Glutamatergic neuron (in vitro differentiated cells): Measurements from ENCODE around the gene CEP112. TPM values are rescaled to one million over a fixed set of nuclear protein-coding genes. Genes with fewer than 3 reads are reported as not detected.

Experiments used
- DNase-seq: peaks from one replicate; pipeline ENCODE4 v3.0.0; 2022
- H3K27ac Mint-ChIP-seq: one replicate; pipeline ENCODE4 v1.8.0; 2020; ENCODE audit warnings: mild to moderate bottlenecking, mixed read lengths, inconsistent platforms; ENCODE audit not compliant: unreplicated experiment
- H3K27me3 Mint-ChIP-seq: one replicate; pipeline ENCODE4 v1.8.0; 2020; ENCODE audit warnings: mild to moderate bottlenecking, moderate library complexity, mixed read lengths, inconsistent platforms; ENCODE audit not compliant: unreplicated experiment
- H3K36me3 Mint-ChIP-seq: one replicate; pipeline ENCODE4 v1.8.0; 2020; ENCODE audit warnings: mild to moderate bottlenecking, mixed read lengths, inconsistent platforms; ENCODE audit not compliant: unreplicated experiment
- H3K4me1 Mint-ChIP-seq: one replicate; pipeline ENCODE4 v1.8.0; 2020; ENCODE audit warnings: mild to moderate bottlenecking, low read depth, mixed read lengths, inconsistent platforms; ENCODE audit not compliant: unreplicated experiment
- H3K4me3 Mint-ChIP-seq: one replicate; pipeline ENCODE4 v1.8.0; 2020; ENCODE audit warnings: mild to moderate bottlenecking, mixed read lengths, inconsistent platforms; ENCODE audit not compliant: unreplicated experiment
- H3K9me3 Mint-ChIP-seq: one replicate; pipeline ENCODE4 v1.8.0; 2020; ENCODE audit warnings: mild to moderate bottlenecking, moderate library complexity, mixed read lengths, inconsistent platforms; ENCODE audit not compliant: unreplicated experiment
- total RNA-seq: library from RNA; stranded (reverse); fragmentation: NEBNext Ultra II Directional; extraction: Animal tissue kit (Norgen Biotek cat#: 25700); gene quantifications from one replicate; pipeline ENCODE4 v1.2.1, GENCODE V29; 2021; ENCODE audit not compliant: unreplicated experiment
- TF ChIP-seq, protein P1 (sequence below): fragments of 200-600 bp; sonication (generic); IDR thresholded peaks from one replicate; pipeline ENCODE4 v1.5.0; 2021; ENCODE audit not compliant: partially characterized antibody, unreplicated experiment

Gene CEP112
- total RNA-seq, 1 donor from 2014 or later, result 8.5 TPM

DNA sequence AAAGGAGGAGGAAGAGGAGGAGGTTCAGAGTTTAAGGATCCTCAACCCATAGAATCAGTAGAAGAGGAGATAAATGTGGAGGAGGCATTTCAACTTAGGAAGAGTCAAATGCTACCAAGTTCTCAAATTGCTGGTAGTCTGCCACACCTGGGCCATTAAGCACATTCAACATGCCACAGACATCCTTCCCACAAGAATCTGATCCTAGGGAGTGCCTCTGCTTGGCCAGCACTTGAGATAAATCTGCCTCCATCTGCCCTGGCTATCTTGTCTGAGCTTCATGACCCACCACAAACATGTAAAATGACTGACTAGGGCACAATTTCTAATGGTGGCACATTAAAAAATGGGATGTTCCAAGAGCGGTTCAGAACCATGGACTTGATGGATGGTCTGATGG, 593.2 kb downstream of the CEP112 start:
- H3K27ac Mint-ChIP-seq, result no peak overlapping the region
- H3K27me3 Mint-ChIP-seq, result peaks cover 2% of the 10 kb centered on the region
- TF ChIP-seq, protein P1, sequence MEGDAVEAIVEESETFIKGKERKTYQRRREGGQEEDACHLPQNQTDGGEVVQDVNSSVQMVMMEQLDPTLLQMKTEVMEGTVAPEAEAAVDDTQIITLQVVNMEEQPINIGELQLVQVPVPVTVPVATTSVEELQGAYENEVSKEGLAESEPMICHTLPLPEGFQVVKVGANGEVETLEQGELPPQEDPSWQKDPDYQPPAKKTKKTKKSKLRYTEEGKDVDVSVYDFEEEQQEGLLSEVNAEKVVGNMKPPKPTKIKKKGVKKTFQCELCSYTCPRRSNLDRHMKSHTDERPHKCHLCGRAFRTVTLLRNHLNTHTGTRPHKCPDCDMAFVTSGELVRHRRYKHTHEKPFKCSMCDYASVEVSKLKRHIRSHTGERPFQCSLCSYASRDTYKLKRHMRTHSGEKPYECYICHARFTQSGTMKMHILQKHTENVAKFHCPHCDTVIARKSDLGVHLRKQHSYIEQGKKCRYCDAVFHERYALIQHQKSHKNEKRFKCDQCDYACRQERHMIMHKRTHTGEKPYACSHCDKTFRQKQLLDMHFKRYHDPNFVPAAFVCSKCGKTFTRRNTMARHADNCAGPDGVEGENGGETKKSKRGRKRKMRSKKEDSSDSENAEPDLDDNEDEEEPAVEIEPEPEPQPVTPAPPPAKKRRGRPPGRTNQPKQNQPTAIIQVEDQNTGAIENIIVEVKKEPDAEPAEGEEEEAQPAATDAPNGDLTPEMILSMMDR, result no peak
- H3K9me3 Mint-ChIP-seq, result no peaks in the 10 kb centered on the region
- no peak overlapping the region for H3K4me3 Mint-ChIP-seq
- DNase-seq, result no peak
- peaks cover 5% of the 10 kb centered on the region for H3K4me1 Mint-ChIP-seq
- no peaks in the 10 kb centered on the region for H3K36me3 Mint-ChIP-seq

DNA sequence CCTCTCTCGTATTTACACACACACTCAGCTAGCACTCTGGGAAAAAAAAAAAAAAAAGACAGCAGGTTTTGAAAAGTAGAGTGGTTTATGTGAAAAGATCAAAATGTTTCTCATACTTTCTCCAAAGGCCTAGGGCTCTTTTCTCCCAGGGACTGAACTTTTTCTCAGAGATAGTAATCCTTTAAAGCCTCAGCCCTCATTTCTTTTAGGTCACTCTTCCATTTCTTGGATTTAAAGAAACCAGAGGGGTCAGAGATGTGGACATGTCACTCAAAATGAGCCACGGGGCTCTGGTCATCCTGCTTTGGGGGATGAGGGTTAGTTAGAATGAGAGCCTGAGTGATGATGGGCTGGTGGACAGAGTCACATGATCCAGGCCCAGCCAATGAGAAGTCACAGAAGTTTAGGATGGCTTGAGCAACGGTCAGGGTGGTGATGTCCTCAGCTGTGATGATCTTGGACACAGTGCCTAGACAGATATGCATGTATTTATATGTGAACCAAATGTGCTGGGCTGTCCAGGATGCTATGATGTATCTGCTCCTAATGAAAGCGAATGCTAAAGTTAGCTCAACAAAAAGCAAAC, 596.8 kb downstream of the CEP112 start:
- no peaks in the 10 kb centered on the region for H3K9me3 Mint-ChIP-seq
- no peak for DNase-seq
- TF ChIP-seq, protein P1, result no peak
- no peak overlapping the region for H3K27ac Mint-ChIP-seq
- no peak overlapping the region for H3K4me3 Mint-ChIP-seq
- H3K27me3 Mint-ChIP-seq, result peaks cover 2% of the 10 kb centered on the region
- no peaks in the 10 kb centered on the region for H3K36me3 Mint-ChIP-seq
- H3K4me1 Mint-ChIP-seq, result peaks cover 5% of the 10 kb centered on the region

DNA sequence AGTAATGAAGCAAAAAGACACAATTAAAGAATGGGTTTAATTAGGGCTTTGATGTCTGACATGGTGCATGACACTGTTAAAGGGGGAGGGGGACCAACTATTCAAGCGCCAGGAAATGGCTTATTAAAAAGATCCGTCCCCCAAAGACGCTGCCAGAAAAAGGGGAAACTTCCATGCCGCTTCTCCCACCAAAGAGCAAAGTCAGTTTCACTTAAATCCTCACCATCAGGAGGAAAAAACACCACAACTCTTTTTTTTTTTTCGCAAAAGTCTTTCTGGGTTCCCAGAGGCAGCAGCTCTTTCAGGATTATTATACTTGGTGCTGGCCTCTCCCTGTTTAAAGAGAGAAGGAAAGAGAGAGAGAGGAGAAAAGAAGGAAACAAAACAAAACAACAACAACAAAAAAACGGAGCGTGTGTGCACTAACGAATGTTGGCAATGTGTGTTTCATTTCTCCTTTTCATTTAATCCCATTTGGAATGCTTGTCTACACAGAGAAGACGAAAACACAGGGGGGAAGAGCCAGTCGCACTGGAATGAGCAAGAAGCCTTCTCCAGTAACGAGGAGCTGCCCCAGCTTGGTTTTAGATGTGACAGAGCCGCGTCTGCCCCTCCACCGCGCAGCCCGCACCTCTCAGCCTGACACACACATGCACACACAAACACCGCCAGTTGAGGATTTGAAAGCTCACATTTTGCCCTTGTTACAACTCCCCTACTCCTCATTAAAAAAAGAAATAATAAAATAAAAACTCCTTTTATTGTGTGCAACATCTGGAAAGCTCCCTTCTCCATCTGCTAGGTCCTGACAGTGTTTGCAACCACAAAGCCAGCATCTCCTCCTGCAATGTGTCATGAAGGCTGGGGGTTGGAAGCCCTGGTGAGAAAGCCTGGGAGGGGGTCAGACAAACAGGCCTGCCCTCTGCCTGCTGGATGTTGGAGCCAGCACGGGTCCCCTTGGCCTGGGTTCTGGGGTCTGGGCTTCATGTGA, 597.8 kb downstream of the CEP112 start:
- H3K27me3 Mint-ChIP-seq, result peaks cover 2% of the 10 kb centered on the region
- H3K9me3 Mint-ChIP-seq, result no peaks in the 10 kb centered on the region
- DNase-seq, result no peak
- TF ChIP-seq, protein P1, result no peak
- H3K36me3 Mint-ChIP-seq, result no peaks in the 10 kb centered on the region
- H3K27ac Mint-ChIP-seq, result no peak overlapping the region
- H3K4me3 Mint-ChIP-seq, result no peak overlapping the region
- peaks cover 5% of the 10 kb centered on the region for H3K4me1 Mint-ChIP-seq

DNA sequence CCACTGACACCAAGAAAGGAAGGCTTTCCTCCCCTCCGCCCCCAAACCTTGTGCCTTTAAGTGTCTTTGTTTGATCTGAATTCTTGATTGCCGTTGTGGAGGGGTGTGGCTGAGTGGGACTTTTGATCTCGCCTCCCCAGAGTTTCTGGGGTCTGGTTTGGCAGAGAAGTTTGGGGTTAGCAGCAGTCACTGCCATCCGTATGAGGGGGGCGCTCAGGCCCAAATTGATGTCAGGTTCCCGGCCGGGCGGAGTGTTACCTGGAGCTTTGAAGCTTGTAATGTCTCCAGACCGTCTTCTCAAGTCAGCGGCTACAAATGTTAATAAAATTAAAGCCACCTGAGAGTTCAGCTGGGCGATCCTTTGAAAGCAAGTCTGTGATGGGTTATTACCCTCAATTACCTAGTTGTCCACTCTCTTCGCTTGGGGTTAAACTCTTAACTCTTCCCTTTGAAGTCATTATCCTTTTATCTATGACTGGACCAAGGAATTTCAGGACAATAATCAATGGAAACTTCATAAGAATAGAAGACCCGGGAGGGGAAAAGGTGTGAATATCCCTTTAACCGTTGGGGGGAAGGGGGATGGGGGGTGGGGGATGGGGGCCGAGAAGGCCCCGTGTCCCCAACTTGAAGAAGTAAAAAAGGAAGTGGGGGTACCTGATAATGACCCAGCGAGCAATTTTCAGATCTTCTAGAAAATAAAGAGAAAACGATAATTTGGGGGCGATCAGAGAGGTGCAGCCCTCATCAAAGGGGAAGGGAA, 598.7 kb downstream of the CEP112 start:
- no peak overlapping the region for H3K4me3 Mint-ChIP-seq
- DNase-seq, result no peak
- H3K27me3 Mint-ChIP-seq, result peaks cover 2% of the 10 kb centered on the region
- H3K36me3 Mint-ChIP-seq, result no peaks in the 10 kb centered on the region
- no peaks in the 10 kb centered on the region for H3K9me3 Mint-ChIP-seq
- TF ChIP-seq, protein P1, result no peak
- no peak overlapping the region for H3K27ac Mint-ChIP-seq
- H3K4me1 Mint-ChIP-seq, result peaks cover 5% of the 10 kb centered on the region
